Testis (tissue), 2 donors: ENCODE measurements around the gene THEMIS2.

Source experiments
- CTCF ChIP-seq, 3 experiments: fragments of 450-650 bp in 2 of 3; fragments of 200-600 bp in 1 of 3; sonication (generic) in 1 of 3; IDR thresholded peaks; one replicate each; pipeline ENCODE4 v1.5.1; 2016 to 2019; ENCODE audit warnings: antibody characterized with exemption in 3 of 3, mild to moderate bottlenecking in 2 of 3, moderate library complexity in 1 of 3
- POLR2A ChIP-seq: fragments of 450-650 bp; IDR thresholded peaks from one replicate; pipeline ENCODE4 v1.6.1; 2017; ENCODE audit warnings: antibody characterized with exemption, mild to moderate bottlenecking, moderate library complexity

GRCh38 chr1:27862671-27863537 lies 9.4 kb upstream of the THEMIS2 start:
- no peak for TF ChIP-seq CTCF (IDR thresholded peaks at IDR 0.05)
- no peak for TF ChIP-seq POLR2A
